Superior temporal gyrus (tissue), 1 donor: ENCODE results near the gene ADNP2.

ENCODE experiments used
- DNase-seq: peaks from one replicate; pipeline ENCODE4 v3.0.0-alpha.2; 2016; ENCODE audit errors: extremely low spot score

Gene ADNP2

GRCh38 chr18:80170395-80171053, 61.5 kb downstream of the ADNP2 start:
- DNase-seq = no peak

GRCh38 chr18:80171054-80171872, 62.2 kb downstream of the ADNP2 start:
- peak; percentile 62 for DNase-seq

DNA sequence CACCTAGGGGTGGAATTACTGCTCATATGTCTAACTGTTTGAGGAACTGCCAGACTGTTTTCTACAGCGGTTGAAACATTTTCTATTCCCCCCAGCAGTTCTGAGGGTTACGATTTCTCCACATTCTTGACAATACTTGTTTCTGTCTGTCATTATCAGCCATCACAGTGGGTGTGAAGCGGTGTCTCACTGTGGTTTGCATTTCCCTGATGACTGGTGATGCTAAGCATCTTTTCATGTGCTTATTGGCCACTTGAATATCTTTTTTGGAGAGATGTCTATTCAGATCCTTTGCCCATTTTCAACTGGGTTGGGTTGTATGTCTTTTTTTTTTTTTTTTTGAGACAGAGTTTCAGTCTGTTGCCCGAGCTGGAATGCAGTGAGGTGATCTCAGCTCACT, 63.0 kb downstream of the ADNP2 start:
- no peak for DNase-seq

- no peak for DNase-seq
These were observed 64.0 kb downstream of the ADNP2 start for GRCh38 chr18:80173060-80173459.

- DNase-seq = no peak
These were observed 66.6 kb downstream of the ADNP2 start for GRCh38 chr18:80175451-80176204.

DNA sequence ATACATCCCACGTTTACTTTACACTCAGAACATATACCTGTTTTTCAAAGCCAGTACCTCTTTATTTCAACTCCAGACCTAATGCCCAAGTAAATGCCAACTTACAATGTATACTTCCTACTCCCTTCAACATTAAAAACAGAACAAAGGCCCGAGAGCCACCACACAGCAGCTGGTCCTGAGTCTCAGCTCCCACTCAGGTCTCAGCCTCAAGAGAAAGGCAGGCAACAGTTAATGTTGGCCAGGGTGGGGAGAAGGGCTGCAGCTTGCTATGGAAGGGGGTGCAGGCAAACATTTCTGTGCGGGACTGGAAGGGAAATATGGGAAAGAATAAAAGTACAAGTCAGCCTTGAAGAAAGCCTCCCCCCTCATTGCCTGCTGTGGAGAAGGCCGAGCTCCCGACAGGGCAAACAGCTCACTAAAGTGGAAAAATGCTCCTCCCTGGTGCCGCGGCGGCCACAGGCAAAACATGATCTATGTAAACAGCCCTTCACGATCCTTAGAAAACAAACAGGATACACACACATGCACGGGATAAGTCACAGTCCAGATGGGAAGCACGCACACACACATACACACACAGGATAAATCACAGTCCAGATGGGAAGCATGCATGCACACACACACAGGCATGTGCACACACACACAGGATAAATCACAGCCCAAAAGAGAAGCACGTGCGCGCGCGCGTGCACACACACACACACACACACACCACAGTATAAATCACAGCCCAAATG, 67.4 kb downstream of the ADNP2 start:
- DNase-seq = no peak

DNA sequence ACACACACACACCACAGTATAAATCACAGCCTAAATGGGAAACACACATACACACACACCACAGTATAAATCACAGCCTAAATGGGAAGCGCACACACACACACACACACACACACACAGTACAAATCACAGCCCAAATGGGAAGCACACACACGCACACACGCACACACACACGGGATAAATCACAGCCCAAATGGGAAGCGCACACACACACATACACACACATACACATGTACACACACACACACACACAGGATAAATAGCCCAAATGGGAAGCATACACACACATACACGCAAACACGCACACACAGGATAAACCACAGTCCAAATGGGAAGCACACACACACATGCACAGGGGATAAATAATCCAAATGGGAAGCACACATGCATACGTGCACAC, 68.1 kb downstream of the ADNP2 start:
- DNase-seq = no peak

DNA sequence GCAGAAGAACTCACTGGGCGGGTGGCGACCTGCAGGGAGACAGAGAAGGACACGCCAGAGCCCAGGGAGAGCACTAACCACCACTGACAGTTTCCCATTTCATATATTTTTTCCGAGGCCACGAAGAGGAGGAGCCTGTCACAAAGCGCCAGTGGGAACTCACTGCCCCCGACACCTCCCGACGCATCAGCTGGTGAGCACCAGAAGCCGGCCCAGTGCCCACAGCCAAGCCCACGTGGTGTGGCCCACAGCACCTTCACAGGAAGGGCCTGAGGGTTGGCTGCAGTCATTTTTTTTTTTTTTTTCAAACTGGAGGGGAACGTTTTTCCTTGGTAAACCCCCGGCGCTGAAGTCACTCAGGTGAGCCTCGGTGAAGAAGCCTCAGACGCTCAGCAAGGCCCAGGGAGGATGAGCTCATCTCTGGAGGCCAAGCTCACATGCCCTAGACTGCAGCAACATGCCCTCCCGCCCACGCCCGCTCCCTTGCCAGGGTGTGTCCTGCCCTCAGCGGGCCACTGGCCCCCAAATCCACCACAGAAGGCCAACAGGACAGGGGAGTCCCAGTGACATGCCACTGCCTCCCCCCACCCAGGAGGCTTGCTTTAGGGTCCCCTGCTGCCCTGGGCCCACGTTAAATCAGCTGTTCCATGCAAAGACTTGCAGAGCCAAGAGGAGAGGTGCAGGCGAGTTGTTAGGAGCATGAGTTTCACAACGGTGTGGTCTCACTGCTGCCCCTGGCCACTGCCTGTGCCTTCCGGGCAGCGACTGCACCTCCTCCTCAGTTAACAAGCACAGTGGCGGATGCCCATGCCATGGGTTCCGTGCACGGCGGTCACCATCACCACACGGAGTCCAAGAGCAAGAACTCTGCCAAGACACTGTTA, 70.1 kb downstream of the ADNP2 start:
- DNase-seq = no peak

GRCh38 chr18:80179857-80180558, 70.9 kb downstream of the ADNP2 start:
- DNase-seq = no peak

DNA sequence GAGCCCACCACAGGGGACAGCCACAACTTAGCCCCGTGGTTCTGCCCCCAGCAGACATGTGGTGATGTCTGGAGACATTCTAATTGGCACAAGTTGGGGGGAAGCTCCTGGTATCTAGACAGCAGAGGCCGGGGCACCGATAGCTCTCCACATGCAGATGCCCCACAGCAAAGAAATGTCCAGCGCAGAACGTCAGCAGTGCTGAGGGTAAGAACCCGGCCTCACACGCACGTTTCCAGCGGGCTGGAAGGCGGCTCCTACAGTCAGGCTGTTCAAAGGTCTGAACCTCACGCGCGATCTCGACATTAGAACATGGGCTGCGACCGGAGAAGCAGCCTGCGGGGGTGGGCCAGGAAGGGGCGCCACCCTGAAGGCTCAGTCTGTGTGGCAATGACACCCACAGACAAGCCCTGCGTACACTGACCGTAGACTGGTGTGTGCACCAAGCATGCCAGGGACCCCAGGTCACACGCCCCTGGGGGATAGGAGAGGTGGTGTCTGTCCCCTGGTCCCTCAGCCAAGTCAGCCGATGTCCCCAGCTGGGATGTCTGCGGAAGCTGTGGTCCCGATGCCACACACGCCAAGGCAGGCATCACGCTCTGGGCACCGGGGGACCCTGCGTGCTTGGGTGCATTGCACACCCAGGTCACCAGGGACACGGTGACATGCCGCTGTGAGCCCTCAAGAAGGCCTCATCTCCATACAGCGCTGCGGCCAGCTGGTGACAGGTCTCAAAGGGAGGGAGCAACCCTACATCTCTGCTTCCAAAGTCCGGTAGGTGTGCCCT, 71.9 kb downstream of the ADNP2 start:
- no peak for DNase-seq

DNA sequence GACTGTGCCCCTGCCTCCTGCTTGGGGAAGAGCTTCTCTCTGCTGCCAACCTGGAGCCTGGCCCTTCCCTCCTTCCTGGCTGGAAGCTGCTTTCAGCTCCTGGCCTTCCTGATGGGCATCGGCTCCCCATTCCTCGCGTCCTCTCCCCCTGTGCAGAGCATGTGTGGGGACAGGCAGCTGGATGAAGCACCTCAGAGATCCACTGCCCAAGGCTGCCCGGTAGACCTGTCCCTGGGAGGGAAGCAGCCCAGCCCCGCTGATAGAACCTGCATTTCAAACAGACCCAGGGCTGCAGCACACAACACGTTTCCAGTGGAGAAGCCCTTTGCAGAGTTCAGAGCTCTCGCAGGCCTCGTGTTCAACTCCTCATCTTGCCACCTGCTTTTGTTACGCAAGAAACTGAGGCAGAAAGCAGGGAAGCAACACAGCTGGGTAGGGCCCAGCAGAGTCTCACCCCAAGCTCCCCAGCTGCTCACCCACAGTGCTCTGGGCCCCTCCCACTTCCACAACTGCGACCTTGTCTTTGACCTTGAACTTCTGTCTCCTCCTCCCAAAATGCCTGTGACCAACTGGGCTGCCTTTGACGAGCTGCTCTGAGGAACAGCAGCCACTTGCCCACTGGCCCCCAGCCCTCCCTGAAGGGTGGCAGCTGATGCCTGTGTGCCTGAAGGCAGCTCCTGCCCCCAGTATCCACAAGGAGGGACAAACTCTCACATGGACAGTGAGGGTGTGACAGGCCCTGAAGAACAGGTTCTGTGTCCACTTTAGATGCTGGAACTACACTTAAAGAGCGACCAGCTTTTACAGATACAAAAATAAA, 72.8 kb downstream of the ADNP2 start:
- no peak for DNase-seq

DNA sequence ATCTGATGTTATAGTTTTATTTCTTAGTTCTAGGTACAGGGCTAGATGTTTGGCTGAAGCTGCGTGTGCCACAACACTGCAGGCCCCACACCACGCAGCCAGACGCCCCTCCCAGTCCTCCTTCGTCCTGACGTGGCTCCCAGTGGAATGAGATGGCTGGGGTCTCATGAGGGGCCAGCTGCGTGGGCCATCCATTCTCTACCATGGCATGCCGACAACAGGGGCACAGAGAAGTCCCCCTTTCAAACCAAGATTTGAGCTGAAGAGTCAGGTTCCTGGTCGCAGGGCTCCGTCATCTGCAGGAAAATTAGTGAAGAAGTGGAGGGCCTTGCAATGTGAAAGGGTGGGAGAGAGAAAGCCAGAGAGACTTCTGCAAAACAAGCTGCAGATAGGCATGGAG, 73.8 kb downstream of the ADNP2 start:
- no peak for DNase-seq

- no peak for DNase-seq
These were observed 74.4 kb downstream of the ADNP2 start for GRCh38 chr18:80183273-80184050.

DNA sequence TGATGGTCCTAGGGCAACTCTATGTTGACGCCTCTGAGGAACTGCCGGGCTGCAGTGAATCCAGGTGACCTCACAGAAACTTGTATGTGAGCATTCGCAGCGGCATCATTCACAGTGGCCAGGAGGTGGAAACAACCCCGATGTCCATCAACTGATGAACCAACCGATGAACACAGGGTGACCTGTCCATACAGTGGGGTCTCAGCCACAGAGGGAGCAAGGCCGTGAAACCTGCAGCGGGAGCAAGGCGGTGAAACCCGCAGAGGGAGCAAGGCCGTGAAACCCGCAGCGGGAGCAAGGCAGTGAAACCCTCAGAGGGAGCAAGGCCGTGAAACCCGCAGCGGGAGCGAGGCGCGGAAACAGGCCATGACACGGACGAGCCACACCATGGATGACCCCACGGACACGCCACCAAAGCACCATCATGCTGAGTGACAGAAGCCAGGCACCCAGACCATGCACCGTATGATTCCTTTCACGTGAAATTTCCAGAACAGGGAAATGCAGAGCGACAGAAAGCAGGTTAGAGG, 75.2 kb downstream of the ADNP2 start:
- DNase-seq = no peak

DNA sequence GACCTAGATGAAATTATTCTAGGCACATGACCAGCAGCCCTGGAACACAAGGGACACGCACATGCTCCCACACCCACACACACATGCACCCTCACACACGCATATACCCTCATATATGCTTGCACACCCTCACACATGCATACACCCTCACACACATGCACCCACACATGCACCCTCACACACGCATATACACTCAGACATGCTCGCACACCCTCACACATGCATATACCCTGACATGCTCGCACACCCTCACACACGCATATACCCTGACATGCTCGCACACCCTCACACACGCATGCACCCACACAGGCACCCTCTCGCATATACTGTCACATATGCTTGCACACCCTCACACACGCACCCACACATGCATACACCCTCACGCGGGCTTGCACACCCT, 76.5 kb downstream of the ADNP2 start:
- DNase-seq = no peak

GRCh38 chr18:80187956-80188642, 79.0 kb downstream of the ADNP2 start:
- no peak for DNase-seq
